H7 (cell line): ENCODE measurements around the gene KRABD2.

Experiments
- DNase-seq: peaks from one replicate; pipeline ENCODE4 v3.0.0; 2012
- H3K27me3 ChIP-seq: 2 replicates; pipeline ENCODE4 v1.6.0; 2011; ENCODE audit warnings: mild to moderate bottlenecking, low read length; ENCODE audit not compliant: control insufficient read depth, insufficient read depth
- H3K36me3 ChIP-seq: replicated peaks from 2 replicates; pipeline ENCODE4 v1.5.1; 2011; ENCODE audit warnings: low read length; ENCODE audit not compliant: control insufficient read depth, insufficient read depth
- H3K4me3 ChIP-seq: 2 replicates; pipeline ENCODE4 v1.5.1; 2011; ENCODE audit warnings: low read depth, mild to moderate bottlenecking, control low read depth, low read length, moderate library complexity; ENCODE audit not compliant: insufficient read depth

Gene KRABD2

DNA sequence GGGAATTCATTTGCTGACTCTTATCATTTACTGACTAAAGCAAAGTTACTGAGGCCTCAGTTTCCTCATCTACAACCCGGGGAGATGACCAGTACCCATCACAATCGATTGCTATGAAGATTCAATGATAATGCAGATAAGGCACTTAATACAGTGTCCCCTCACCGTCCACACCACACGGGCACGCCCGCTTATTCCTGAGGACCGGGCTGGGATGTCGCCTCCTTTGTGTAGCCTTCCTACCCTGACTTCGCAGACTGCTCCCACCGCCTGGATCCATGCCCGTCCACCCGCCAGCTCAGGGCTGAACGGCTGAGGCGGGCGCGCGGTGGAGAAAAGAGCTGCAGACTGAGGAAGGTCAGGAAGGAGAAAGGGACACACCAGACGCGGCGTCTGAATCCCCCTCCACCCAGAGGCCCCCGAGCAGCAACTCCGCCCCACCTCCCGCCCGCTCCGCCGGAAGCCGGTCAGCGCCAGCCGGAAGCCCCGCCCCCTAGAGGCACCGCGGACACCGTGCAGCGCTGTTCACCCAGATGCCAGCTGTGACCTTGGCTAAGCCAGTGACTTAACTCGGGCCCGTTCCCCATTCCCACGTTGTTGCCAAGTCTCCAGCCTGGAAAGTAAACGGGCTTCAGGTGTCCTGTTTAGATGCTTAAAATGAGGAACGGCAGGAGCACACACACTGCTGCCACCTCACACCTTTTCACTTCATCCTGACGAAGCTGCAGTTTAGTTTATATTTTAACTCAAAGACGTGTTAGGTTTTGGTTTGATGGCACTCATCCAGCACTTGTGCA is at the start of gene KRABD2:
Gene KRABD2, minus strand, starts transcription at position 434 of the 797 bp plus-strand sequence.
- peak; percentile 99 for DNase-seq
- Histone ChIP-seq H3K36me3 (peaks cover 35% of the 10 kb centered on the region), H3K27me3 (no peaks in the 10 kb centered on the region), H3K4me3 (peak within 1 kb of the TSS; percentile 54)

DNA sequence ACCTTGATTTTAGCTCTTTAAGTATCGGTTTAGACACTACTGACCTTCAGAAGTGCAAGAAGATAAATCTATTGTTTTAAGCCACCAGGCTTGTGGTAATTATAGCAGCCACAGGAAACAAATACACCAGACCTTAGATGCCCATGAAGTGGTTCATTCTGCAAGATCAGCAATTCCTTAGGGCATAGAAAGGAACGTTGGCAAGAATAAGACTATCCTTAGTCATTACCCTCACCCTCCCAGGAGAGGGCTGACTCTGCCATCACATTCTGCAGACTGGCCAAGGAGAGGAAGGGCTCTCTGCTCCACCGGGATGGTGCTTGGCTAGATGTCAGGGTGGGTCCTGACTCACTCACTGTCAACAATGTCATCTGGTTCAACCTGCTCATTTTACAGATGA is 45.1 kb upstream of the KRABD2 start:
- no peak overlapping the region for H3K4me3 ChIP-seq
- DNase-seq = no peak
- H3K27me3 ChIP-seq = no peaks in the 10 kb centered on the region
- H3K36me3 ChIP-seq = no peaks in the 10 kb centered on the region

DNA sequence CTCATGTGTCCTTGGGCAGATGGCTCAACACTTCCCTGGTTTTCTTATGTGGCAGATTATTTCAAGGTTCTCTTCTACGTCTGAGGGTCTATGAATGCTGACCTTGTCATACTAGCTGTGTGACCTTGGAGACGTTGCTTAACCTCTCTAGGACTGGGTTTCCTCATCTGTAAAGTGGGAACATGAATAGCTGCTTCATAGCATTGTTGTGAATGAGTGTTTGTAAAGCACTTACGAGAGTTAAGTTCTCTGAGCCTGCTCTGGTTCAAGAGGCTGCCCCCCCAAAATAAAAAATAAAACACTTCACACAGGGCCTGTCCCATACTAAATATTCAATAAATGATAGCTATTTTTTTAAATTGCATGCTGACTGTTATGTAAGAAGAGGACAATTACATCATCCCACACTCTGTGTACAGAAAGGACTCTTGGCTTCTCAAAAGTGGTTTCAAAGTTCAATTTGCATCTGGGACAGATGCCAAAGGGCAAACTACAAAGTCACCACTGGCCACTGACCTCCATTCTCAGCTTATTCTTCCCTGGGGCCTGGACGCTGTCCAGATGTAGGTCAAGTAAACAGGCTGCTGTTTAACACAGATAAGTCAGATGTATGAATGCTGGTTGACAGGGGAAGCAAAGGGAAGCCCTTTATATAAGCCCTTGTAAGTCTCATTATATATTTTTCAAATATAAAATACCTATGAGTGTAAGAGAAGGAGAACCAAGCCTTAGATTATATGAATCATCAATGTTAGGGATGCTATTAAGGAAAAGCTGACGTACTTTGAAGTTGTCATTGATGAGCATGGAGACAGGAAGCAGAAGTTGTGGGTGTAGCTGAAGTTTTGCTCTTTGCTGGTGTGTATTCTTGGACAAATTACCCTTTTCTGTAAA is 43.8 kb upstream of the KRABD2 start:
- DNase-seq = no peak
- H3K36me3 ChIP-seq = no peaks in the 10 kb centered on the region
- no peak overlapping the region for H3K4me3 ChIP-seq
- no peaks in the 10 kb centered on the region for H3K27me3 ChIP-seq

DNA sequence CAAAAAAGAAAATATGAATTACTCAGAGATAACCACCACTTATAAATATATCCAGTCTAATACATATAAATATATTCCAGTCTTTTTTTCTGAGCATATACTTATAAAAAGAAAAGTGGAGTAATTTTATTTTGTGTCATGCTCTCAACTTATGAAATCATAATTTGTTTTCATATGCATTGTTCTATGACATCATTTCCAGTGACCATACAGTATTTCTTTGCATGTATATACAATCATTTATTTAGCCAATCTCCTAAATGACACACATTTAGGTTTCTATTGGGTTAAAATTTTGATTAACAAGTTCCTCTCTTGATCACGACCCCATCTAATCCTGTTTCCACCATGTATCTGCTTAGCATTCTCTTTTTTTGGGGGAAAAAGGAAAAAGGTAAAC is 42.8 kb upstream of the KRABD2 start:
- Histone ChIP-seq H3K27me3 (no peaks in the 10 kb centered on the region), H3K4me3 (no peak overlapping the region), H3K36me3 (no peaks in the 10 kb centered on the region)
- DNase-seq = no peak

GRCh38 chr17:8418471-8418870 is 42.0 kb upstream of the KRABD2 start:
- DNase-seq = no peak
- H3K27me3 ChIP-seq = no peaks in the 10 kb centered on the region
- no peaks in the 10 kb centered on the region for H3K36me3 ChIP-seq
- no peak overlapping the region for H3K4me3 ChIP-seq

- H3K4me3 ChIP-seq = no peak overlapping the region
- no peaks in the 10 kb centered on the region for H3K27me3 ChIP-seq
- no peak for DNase-seq
- H3K36me3 ChIP-seq = no peaks in the 10 kb centered on the region
Observed at GRCh38 chr17:8417806-8418205, 41.3 kb upstream of the KRABD2 start.

DNA sequence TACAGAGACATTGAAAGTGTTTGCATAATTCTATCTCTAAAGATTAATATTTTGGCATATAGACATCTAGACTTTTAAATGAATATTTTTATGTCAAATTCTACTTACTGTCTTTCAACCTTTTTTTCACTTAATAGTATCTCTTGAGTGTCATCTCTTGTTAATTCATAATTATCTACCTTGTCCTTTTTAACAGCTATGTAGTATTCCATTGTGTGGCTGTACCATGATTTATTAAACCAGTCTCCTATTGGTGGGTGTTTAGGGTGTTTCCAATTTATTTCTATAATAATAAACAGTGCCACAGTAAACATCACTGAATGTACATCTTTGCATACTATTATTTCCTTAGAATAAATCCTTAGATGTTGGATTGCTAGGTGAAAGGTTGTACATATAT is 37.4 kb upstream of the KRABD2 start:
- DNase-seq = no peak
- Histone ChIP-seq H3K36me3 (no peaks in the 10 kb centered on the region), H3K4me3 (no peak overlapping the region), H3K27me3 (no peaks in the 10 kb centered on the region)

DNA sequence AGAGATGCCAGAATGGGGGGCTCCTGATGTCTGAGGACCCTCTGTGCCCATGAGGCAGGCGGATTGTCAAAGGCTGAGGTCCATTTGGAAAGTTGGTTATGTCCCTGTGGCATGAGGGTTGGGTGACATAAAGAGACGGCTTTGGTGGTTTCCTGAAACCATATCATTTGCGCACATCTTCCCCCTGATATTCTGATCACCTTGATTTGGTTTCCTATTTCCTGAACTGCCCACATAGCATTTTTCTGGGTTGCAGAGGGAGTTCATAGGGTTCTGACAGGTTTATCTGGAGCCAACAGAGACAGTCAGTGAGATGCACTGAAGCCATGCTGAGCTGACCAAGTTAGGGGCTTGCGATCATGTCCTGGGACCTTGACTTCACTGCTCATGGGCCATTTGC is 36.8 kb upstream of the KRABD2 start:
- no peak for DNase-seq
- H3K27me3 ChIP-seq = no peaks in the 10 kb centered on the region
- no peak overlapping the region for H3K4me3 ChIP-seq
- H3K36me3 ChIP-seq = no peaks in the 10 kb centered on the region

- no peaks in the 10 kb centered on the region for H3K27me3 ChIP-seq
- H3K4me3 ChIP-seq = no peak overlapping the region
- H3K36me3 ChIP-seq = no peaks in the 10 kb centered on the region
- no peak for DNase-seq
Observed at GRCh38 chr17:8412089-8412488, 35.6 kb upstream of the KRABD2 start.

DNA sequence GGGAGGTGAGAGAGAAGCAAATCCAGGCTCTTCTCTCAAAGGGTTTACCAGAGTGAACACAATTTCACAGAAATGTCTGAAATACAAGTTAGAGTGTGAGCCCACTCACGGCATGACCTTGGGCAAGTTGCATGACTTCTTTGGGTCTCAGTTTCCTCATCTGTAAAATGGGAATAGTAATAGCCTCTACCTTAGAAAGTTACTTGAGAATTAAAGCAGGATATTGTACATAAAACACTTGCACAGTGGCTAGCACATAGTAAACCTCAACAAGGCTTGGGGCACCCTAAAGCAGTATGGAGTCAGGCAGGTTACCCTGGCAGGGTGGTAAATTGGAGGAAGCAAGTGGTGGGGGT is 34.4 kb upstream of the KRABD2 start:
- Histone ChIP-seq H3K36me3 (no peaks in the 10 kb centered on the region), H3K27me3 (no peaks in the 10 kb centered on the region), H3K4me3 (no peak overlapping the region)
- DNase-seq = no peak

- Histone ChIP-seq H3K36me3 (no peaks in the 10 kb centered on the region), H3K4me3 (no peak overlapping the region), H3K27me3 (no peaks in the 10 kb centered on the region)
- peak; percentile 84 for DNase-seq
Observed at GRCh38 chr17:8409966-8410882, 33.7 kb upstream of the KRABD2 start.

DNA sequence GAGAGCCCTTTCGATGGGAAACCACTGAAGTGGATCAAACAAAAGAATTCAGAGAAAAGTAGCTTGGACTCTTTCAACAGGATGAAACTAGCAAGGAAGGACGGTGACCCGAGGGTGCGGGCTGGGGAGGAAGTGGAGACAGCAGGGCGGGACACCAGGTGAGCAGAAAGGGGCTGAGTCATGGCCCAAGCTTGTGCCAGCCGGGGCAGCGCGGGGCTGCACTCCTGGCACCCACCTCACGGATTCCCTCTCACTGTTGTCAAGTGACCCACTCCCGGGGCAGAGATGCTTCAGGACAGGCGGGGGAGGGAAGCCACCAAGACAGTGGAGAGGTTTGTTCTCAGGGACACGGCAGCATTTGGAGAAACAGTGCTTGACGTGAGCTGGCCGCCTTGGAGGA is 31.9 kb upstream of the KRABD2 start:
- H3K4me3 ChIP-seq = no peak overlapping the region
- no peaks in the 10 kb centered on the region for H3K36me3 ChIP-seq
- H3K27me3 ChIP-seq = no peaks in the 10 kb centered on the region
- DNase-seq = peak; percentile 67

GRCh38 chr17:8406174-8406573 is 29.7 kb upstream of the KRABD2 start:
- H3K36me3 ChIP-seq = no peaks in the 10 kb centered on the region
- H3K4me3 ChIP-seq = no peak overlapping the region
- no peaks in the 10 kb centered on the region for H3K27me3 ChIP-seq
- no peak for DNase-seq

DNA sequence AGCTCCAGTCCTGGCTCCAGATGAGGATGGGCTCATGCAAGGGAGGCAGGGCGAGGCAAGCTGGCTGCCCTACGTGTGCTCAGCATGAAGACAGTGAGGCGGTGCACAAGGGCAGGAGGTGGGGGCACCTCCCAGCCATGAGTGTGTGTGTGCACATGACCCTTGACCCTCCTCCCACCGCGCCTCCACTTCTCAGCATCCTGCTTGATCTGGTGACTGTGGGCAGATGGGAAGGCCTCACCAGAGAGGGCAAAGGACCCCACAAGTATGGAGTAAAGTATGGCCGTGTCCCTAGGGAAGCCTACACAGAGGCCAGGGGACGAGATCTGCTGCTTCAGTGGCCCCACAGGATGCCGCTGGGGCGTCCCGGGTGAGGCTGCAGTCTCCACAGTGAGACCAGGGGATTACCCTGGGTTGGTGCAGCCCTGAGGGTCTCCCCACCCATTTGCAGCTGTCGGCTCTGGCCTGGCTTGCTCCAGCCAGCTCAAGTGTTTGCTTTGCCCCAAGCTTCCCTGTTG is 29.1 kb upstream of the KRABD2 start:
- H3K4me3 ChIP-seq = no peak overlapping the region
- H3K27me3 ChIP-seq = no peaks in the 10 kb centered on the region
- no peaks in the 10 kb centered on the region for H3K36me3 ChIP-seq
- no peak for DNase-seq
